Inferior parietal cortex (tissue), 1 donor: ENCODE measurements around the gene TMA7.
"Not testable (repeated sequence)": the region's sequence is repeated elsewhere in the genome, so short reads cannot be mapped to it uniquely, and the experiment has no call there.

ENCODE experiments used
- DNase-seq: peaks from one replicate; pipeline ENCODE4 v3.0.0-alpha.2; 2016; ENCODE audit errors: extremely low spot score

The TMA7 gene

DNA sequence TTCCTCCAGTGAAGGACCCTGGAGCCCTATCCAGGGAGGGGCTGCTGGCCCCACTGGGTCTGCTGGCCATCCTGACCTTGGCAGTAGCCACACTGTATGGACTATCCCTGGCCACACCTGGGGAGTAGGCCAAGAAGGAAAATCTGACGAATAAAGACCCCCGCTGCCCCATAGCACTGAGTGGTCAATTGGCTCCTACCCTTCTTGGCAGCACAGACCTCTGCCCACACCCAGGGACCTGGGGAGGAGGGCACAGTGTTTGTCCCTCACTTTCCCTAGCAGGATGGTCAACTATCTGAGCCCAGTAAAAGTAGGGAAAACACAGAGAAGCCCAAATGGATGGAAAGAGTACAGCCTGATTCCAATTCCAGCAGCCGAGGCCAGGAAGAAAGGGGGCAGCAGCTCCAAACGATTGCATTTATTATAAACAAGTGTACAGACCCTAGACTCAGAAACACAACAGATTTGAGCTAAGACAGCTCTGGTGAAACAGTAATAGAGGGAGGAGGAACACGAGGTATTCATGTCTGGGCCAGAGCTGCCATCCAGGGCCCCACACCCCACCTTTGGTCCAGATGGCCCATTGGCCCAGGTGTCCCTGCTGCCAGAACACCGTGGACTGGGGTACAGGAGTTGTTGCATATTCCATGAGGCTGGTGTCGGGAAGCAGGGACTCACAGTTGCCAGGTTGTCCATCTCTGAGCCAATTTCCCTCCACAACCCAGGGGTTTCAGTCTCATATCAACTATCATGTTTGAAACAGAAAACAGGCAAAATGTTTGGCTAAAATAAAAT, 27.6 kb downstream of the TMA7 start:
- no peak for DNase-seq

DNA sequence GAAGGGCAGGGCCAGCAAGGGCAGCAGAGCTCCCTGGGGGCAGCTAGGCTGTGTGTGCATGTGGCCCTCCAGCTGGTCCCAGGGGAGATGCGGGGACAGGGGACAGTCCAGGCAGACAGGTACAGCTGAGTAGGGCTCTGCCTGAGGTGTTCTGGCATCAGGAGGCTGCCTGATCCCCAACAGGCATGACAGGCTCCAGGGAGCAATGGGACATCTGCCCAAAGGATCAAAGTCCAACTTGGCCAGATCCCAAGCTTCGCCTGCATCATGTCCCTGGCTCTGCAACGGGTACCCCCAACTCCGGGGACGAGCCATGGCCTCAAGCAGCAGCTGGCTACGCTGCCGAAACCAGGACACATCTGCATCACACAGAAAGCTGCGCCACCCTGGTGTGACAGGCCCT, 28.3 kb downstream of the TMA7 start:
- no peak for DNase-seq

- no peak for DNase-seq
These were observed 29.2 kb downstream of the TMA7 start for GRCh38 chr3:48469046-48469915.

- DNase-seq: no peak
These were observed 30.2 kb downstream of the TMA7 start for GRCh38 chr3:48470286-48470685.

GRCh38 chr3:48472673-48472922, 32.5 kb downstream of the TMA7 start:
- DNase-seq: no peak

GRCh38 chr3:48472923-48473616, 33.0 kb downstream of the TMA7 start:
- peak; percentile 86 for DNase-seq

DNA sequence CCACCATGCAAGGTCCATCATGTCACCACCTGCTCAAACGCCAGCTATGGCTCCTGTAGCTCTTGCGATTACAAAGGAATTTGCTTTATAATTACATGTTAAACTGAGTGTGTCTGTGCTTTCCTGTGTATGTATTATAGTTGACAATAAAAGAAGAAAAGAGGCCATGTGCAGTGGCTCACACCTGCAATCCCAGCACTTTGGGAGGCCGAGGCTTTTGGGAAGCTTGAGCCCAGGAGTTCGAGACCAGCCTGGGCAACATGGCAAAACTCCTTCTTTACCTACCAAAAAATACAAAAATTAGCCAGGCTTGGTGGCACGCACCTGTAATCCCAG, 33.5 kb downstream of the TMA7 start:
- no peak for DNase-seq

GRCh38 chr3:48474031-48474430, 34.0 kb downstream of the TMA7 start:
- DNase-seq: not testable (repeated sequence)

DNA sequence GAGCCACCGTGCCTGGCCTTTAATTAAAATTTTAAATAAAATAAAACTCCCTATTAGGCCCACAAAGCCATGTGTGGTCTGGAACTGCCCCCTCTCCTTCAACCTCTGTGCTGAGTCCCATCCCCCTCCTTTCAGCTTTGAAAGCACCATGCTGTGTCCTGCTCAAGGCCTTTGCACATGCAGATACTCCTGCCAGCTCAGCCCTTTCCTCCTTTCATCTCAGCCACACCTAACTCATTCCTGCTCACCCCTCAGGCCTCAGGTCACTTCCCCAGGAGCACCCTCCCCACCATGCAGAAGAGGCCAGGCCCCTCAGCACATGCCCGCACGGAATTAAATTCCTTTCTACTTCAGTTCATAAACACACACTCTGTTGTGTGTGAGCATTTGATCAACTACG, 34.6 kb downstream of the TMA7 start:
- no peak for DNase-seq

- DNase-seq: no peak
These were observed 35.1 kb downstream of the TMA7 start for GRCh38 chr3:48475188-48475587.

- DNase-seq: no peak
These were observed 36.5 kb downstream of the TMA7 start for GRCh38 chr3:48476426-48477053.

DNA sequence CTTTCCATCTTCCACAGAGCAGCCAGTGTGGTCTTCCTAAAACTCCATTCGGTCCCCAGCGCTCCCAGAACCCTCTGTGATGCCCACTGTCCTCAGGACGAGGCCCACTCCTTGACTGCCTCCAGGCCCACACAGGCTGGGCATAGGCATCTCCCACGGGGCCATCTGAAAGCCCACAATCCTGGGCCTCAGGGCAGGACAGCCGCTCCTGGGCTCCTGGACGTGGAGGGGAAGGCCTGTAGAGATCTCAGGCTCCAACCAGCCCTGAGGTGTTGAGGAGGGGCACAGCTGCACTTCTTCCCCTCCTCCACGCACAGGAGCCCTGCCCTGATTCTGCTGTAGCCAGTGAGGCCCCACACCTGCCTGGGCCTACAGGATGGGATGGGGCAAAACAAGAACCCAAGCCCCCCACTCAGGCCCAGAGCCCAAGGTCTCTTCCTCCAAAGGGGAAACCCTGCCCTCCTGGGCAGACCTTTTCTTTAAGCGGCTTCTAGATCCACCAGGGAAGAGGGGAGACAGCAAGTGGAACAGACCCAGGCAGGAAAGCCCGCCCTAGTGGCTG, 38.0 kb downstream of the TMA7 start:
- no peak for DNase-seq

GRCh38 chr3:48478626-48479555, 38.8 kb downstream of the TMA7 start:
- no peak for DNase-seq

- not testable (repeated sequence) for DNase-seq
These were observed 40.8 kb downstream of the TMA7 start for GRCh38 chr3:48480891-48481290.

DNA sequence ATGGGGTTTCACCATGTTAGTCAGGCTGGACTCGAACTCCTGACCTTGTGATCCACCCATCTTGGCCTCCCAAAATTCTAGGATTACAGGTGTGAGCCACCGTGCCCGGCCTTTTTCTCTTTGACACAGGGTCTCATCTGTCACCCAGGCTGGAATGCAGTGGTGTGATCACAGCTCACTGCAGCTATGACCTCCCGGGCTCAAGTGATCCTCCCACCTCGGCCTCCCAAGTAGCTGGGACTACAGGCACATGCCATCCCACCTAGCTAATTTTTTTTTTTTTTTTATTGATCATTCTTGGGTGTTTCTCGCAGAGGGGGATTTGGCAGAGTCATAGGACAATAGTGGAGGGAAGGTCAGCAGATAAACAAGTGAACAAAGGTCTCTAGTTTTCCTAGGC, 42.8 kb downstream of the TMA7 start:
- not testable (repeated sequence) for DNase-seq

DNA sequence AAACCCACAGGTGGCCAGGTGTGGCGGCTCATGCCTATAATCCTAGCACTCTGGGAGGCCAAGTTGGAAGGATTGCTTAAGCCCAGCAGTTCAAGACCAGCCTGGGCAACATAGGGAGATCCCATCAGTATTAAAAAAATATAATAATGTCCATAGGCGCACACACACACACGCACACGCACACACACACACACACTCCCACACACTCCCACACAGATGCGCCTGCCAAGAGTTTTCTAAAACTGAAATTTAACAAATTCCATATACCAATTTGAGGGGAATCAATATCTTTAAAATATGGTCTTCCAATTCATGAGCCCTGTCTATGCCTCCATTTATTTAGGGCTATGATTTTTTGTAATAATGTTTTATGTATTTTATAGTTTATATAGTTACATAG, 46.9 kb downstream of the TMA7 start:
- DNase-seq: no peak

GRCh38 chr3:48492461-48493202, 52.6 kb downstream of the TMA7 start:
- no peak for DNase-seq

- no peak for DNase-seq
These were observed 53.1 kb downstream of the TMA7 start for GRCh38 chr3:48493203-48493501.
